HCT116 (cell line): ENCODE measurements around the gene GRK5. TPM values are rescaled to one million over a fixed set of nuclear protein-coding genes. Genes with fewer than 3 reads are reported as not detected.

Experiments
- ATAC-seq: fragments of 200-7000 bp; cut with Tn5 transposase; 2 replicates; pipeline ENCODE4 v1.9.1; 2020; ENCODE audit warnings: mild to moderate bottlenecking, moderate library complexity
- BruUV-seq: library from RNA; stranded (reverse); fragments of 400-500 nt; replicated peaks from 2 replicates; lab custom pipeline; 2021; lab: Mats Ljungman, UMichigan
- CTCF ChIA-PET: fragments of 300-600 bp; sonication (Branson Sonifier 250); formaldehyde crosslinking; loops from one replicate; lab custom pipeline; 2021; ENCODE audit warnings: antibody characterized with exemption; lab: Charles Lee
- POLR2A ChIA-PET: fragments of 300-600, 350-600 bp; sonication (Branson Sonifier 250); formaldehyde crosslinking; loops from one replicate; lab custom pipeline; 2021; ENCODE audit warnings: antibody characterized with exemption; lab: Charles Lee
- RAD21 ChIA-PET, 2 experiments: fragments of 300-600 bp; sonication (Branson Sonifier 250); formaldehyde crosslinking; loops; one replicate each; lab custom pipeline; 2023; ENCODE audit warnings: low total read pairs in 2 of 2; ENCODE audit not compliant: uncharacterized antibody in 2 of 2, unreplicated experiment in 2 of 2, low non-redundant PET in 1 of 2; lab: Charles Lee
- DNase-seq: peaks from one replicate; pipeline ENCODE4 v3.0.0-alpha.2; 2010; ENCODE audit warnings: low read depth, low spot score
- H2AFZ ChIP-seq: fragments of 200-600 bp; shearing (Covaris generic), sonication (generic); 2 replicates; pipeline ENCODE4 v1.6.1; 2017; ENCODE audit warnings: low read depth, mixed run types, mixed read lengths, antibody characterized with exemption, low read length; ENCODE audit not compliant: poor library complexity, severe bottlenecking
- H3K27ac ChIP-seq: 2 replicates; pipeline ENCODE4 v1.5.1; 2012; ENCODE audit warnings: low read depth, low read length
- H3K27me3 ChIP-seq: fragments of 200-600 bp; sonication (generic); 2 replicates; pipeline ENCODE4 v1.6.1; 2016; ENCODE audit warnings: mixed run types, low read length, mixed read lengths; ENCODE audit not compliant: insufficient read depth
- H3K36me3 ChIP-seq, 2 experiments: fragments of 200-500 bp in 1 of 2; fragments of 200-600 bp in 1 of 2; sonication (Bioruptor generic) in 1 of 2; sonication (generic) in 1 of 2; 2 replicates each; pipeline versions ENCODE4 v1.5.1 to v1.6.1; 2014 to 2016; ENCODE audit warnings: low read length in 2 of 2, inconsistent platforms in 1 of 2, mixed read lengths in 1 of 2, mixed run types in 1 of 2; ENCODE audit not compliant: insufficient read depth in 2 of 2, control insufficient read depth in 1 of 2
- H3K4me1 ChIP-seq, 2 experiments: fragments of 200-600 bp in 1 of 2; sonication (generic) in 1 of 2; 2 replicates each; pipeline versions ENCODE4 v1.5.1 to v1.6.1; 2012 to 2017; ENCODE audit warnings: low read length in 2 of 2, inconsistent platforms in 1 of 2, mild to moderate bottlenecking in 1 of 2, mixed read lengths in 1 of 2, mixed run types in 1 of 2, moderate library complexity in 1 of 2; ENCODE audit not compliant: insufficient read depth in 2 of 2, control insufficient read depth in 1 of 2
- H3K4me2 ChIP-seq: fragments of 200-600 bp; sonication (generic); 2 replicates; pipeline ENCODE4 v1.6.1; 2017; ENCODE audit warnings: mixed run types, low read length, mixed read lengths
- H3K4me3 ChIP-seq, 2 experiments: fragments of 200-600 bp in 1 of 2; sonication (generic) in 1 of 2; replicated peaks in 1 of 2; 2 replicates each; pipeline ENCODE4 v1.5.1; 2011 to 2016; ENCODE audit warnings: low read length in 2 of 2, control low read depth in 1 of 2, low read depth in 1 of 2, mild to moderate bottlenecking in 1 of 2, mixed read lengths in 1 of 2, mixed run types in 1 of 2
- H3K79me2 ChIP-seq: fragments of 200-600 bp; sonication (generic); 2 replicates; pipeline ENCODE4 v1.6.1; 2017; ENCODE audit warnings: mild to moderate bottlenecking, mixed run types, low read length, moderate library complexity, mixed read lengths; ENCODE audit not compliant: insufficient read depth
- H3K9ac ChIP-seq: fragments of 200-600 bp; sonication (generic); 2 replicates; pipeline ENCODE4 v1.6.1; 2016; ENCODE audit warnings: low read length, mixed read lengths
- H3K9me2 ChIP-seq: fragments of 200-600 bp; sonication (generic), shearing (Covaris generic); 2 replicates; pipeline ENCODE4 v1.6.1; 2017; ENCODE audit warnings: mixed run types, mild to moderate bottlenecking, moderate library complexity; ENCODE audit not compliant: insufficient read depth
- H3K9me3 ChIP-seq, 2 experiments: fragments of 200-500 bp in 1 of 2; fragments of 200-600 bp in 1 of 2; sonication (Bioruptor generic) in 1 of 2; sonication (generic) in 1 of 2; 2 replicates each; pipeline ENCODE4 v1.6.1; 2014 to 2017; ENCODE audit warnings: low read length in 2 of 2, mixed read lengths in 2 of 2, inconsistent platforms in 1 of 2, low read depth in 1 of 2, mild to moderate bottlenecking in 1 of 2, mixed run types in 1 of 2, moderate library complexity in 1 of 2; ENCODE audit not compliant: control insufficient read depth in 1 of 2, insufficient read depth in 1 of 2
- H4K20me1 ChIP-seq: fragments of 200-600 bp; sonication (generic), shearing (Covaris generic); 2 replicates; pipeline ENCODE4 v1.6.1; 2017; ENCODE audit warnings: mixed run types, mild to moderate bottlenecking, moderate library complexity; ENCODE audit not compliant: insufficient read depth
- CBX3 ChIP-seq: IDR thresholded peaks from 2 replicates; pipeline ENCODE4 v1.6.1; 2012; ENCODE audit warnings: low read depth
- CEBPB ChIP-seq: IDR thresholded peaks from 2 replicates; pipeline ENCODE4 v1.6.1; 2012; ENCODE audit warnings: low read depth
- EGR1 ChIP-seq: IDR thresholded peaks from 2 replicates; pipeline ENCODE4 v1.6.1; 2012; ENCODE audit warnings: low read depth
- ELF1 ChIP-seq: IDR thresholded peaks from 2 replicates; pipeline ENCODE4 v1.6.1; 2012; ENCODE audit warnings: low read depth, borderline replicate concordance
- EZH2 ChIP-seq: fragments of 200-600 bp; sonication (generic); IDR thresholded peaks from 2 replicates; pipeline ENCODE4 v1.6.1; 2017; ENCODE audit warnings: antibody characterized with exemption, mixed run types
- EZH2phosphoT487 ChIP-seq: fragments of 200-600 bp; IDR thresholded peaks from 2 replicates; pipeline ENCODE4 v1.6.1; 2018; ENCODE audit warnings: antibody characterized with exemption, borderline replicate concordance
- JUND ChIP-seq: IDR thresholded peaks from 2 replicates; pipeline ENCODE4 v1.6.1; 2012
- RAD21 ChIP-seq: IDR thresholded peaks from 2 replicates; pipeline ENCODE4 v1.6.1; 2012; ENCODE audit warnings: low read depth, mild to moderate bottlenecking
- SIN3A ChIP-seq: IDR thresholded peaks from 2 replicates; pipeline ENCODE4 v1.6.1; 2012; ENCODE audit warnings: low read depth
- SP1 ChIP-seq: IDR thresholded peaks from 2 replicates; pipeline ENCODE4 v1.6.1; 2012; ENCODE audit warnings: low read depth
- SRF ChIP-seq: IDR thresholded peaks from 2 replicates; pipeline ENCODE4 v1.6.1; 2012; ENCODE audit warnings: low read depth
- TCF7L2 ChIP-seq: IDR thresholded peaks from 2 replicates; pipeline ENCODE4 v1.7.0; 2011; ENCODE audit warnings: borderline replicate concordance, inconsistent platforms; ENCODE audit not compliant: insufficient read depth, insufficient read length; ENCODE audit errors: extremely low read depth
- YY1 ChIP-seq: IDR thresholded peaks from 2 replicates; pipeline ENCODE4 v1.6.1; 2011; ENCODE audit warnings: low read length, low read depth, moderate library complexity, mild to moderate bottlenecking; ENCODE audit not compliant: insufficient replicate concordance; ENCODE audit errors: extremely low read depth
- ZFX ChIP-seq: fragments of 450-650 bp; IDR thresholded peaks from 2 replicates; pipeline ENCODE4 v1.6.1; 2017
- ZNF274 ChIP-seq: fragments of 200-500 bp; sonication (Bioruptor generic); IDR thresholded peaks from 2 replicates; pipeline ENCODE4 v1.6.1; 2014; ENCODE audit warnings: mild to moderate bottlenecking, low read depth, low read length, inconsistent platforms
- intact Hi-C: fragments of 100-400 bp; cut with micrococcal nuclease; formaldehyde crosslinking; loops from 2 replicates; pipeline ENCODE4 v1.10.0; 2022
- total RNA-seq: library from RNA; stranded (reverse); gene quantifications from one replicate; pipeline ENCODE4 v1.2.1, GENCODE V29; 2021; ENCODE audit not compliant: unreplicated experiment
- TF ChIP-seq, protein P1 (sequence below): IDR thresholded peaks from 2 replicates; pipeline ENCODE4 v1.6.1; 2012; ENCODE audit warnings: low read depth
- TF ChIP-seq, protein P2 (sequence below): IDR thresholded peaks from 2 replicates; pipeline ENCODE4 v1.6.1; 2012
- TF ChIP-seq, protein P3 (sequence below): IDR thresholded peaks from 2 replicates; pipeline ENCODE4 v1.6.1; 2011; ENCODE audit warnings: mild to moderate bottlenecking, low read length, moderate library complexity; ENCODE audit not compliant: insufficient replicate concordance; ENCODE audit errors: extremely low read depth
- TF ChIP-seq, protein P4 (sequence below): IDR thresholded peaks from 2 replicates; pipeline ENCODE4 v1.6.1; 2012

The GRK5 gene
- total RNA-seq, 1 experiment from 2014 or later: 7.3 TPM

DNA sequence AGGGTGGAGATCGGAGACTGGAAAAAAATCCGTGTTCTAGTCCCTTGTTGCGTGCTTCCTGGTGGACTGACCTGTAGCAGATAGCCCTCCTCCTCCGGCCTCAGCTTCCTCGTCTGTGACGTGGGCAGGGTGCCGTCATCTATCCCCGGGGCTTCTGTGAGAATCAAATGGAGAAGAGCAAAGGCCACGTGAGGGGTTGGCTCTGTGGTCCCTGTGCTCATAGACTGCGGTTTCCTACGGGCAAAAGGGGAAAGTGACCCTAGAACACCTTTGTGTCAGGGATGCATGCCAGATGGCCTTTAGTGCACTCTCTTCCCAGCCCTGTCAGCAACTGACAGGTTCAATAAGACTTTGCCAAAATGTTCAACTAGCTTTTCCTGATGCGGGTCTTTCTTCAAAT is 33.7 kb downstream of the GRK5 start:
- Histone ChIP-seq H3K9me2 (no peaks in the 10 kb centered on the region), H3K4me1 (peaks cover 6 to 21% of the 10 kb centered on the region in 2 experiments; a peak in 2 of 4 replicates), H4K20me1 (no peaks in the 10 kb centered on the region), H3K9ac (no peak overlapping the region), H2AFZ (no peak overlapping the region), H3K27ac (no peak overlapping the region), H3K9me3 (no peaks in the 10 kb centered on the region), H3K27me3 (no peaks in the 10 kb centered on the region), H3K79me2 (no peaks in the 10 kb centered on the region), H3K36me3 (no peaks in the 10 kb centered on the region), H3K4me3 (no peak overlapping the region), H3K4me2 (no peak overlapping the region)
- POLR2A ChIA-PET: interaction anchor here (3.8 kb wide), 1 partner anchor 13 kb away, joined by 16 read pairs; no protein-coding TSS in a partner anchor
- intact Hi-C loops: no loop called here
- no peak for DNase-seq
- ATAC-seq: no peak
- no TSS peak for BruUV-seq
- RAD21 ChIA-PET: no interaction called here
- CTCF ChIA-PET: interaction anchor here (0.9 kb wide), 1 partner anchor 42 kb away, joined by 3 read pairs; no protein-coding TSS in a partner anchor
- TF ChIP-seq, protein P1, sequence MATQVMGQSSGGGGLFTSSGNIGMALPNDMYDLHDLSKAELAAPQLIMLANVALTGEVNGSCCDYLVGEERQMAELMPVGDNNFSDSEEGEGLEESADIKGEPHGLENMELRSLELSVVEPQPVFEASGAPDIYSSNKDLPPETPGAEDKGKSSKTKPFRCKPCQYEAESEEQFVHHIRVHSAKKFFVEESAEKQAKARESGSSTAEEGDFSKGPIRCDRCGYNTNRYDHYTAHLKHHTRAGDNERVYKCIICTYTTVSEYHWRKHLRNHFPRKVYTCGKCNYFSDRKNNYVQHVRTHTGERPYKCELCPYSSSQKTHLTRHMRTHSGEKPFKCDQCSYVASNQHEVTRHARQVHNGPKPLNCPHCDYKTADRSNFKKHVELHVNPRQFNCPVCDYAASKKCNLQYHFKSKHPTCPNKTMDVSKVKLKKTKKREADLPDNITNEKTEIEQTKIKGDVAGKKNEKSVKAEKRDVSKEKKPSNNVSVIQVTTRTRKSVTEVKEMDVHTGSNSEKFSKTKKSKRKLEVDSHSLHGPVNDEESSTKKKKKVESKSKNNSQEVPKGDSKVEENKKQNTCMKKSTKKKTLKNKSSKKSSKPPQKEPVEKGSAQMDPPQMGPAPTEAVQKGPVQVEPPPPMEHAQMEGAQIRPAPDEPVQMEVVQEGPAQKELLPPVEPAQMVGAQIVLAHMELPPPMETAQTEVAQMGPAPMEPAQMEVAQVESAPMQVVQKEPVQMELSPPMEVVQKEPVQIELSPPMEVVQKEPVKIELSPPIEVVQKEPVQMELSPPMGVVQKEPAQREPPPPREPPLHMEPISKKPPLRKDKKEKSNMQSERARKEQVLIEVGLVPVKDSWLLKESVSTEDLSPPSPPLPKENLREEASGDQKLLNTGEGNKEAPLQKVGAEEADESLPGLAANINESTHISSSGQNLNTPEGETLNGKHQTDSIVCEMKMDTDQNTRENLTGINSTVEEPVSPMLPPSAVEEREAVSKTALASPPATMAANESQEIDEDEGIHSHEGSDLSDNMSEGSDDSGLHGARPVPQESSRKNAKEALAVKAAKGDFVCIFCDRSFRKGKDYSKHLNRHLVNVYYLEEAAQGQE: no peak
- no peak for TF ChIP-seq SP1
- TF ChIP-seq, protein P2, sequence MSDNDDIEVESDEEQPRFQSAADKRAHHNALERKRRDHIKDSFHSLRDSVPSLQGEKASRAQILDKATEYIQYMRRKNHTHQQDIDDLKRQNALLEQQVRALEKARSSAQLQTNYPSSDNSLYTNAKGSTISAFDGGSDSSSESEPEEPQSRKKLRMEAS: no peak
- TF ChIP-seq EZH2: no peak
- TF ChIP-seq CBX3: no peak
- TF ChIP-seq EGR1: no peak
- TF ChIP-seq SIN3A: no peak
- no peak for TF ChIP-seq CEBPB
- no peak for TF ChIP-seq YY1
- TF ChIP-seq ZNF274: no peak
- TF ChIP-seq RAD21: no peak
- no peak for TF ChIP-seq ZFX
- TF ChIP-seq JUND: no peak
- no peak for TF ChIP-seq EZH2phosphoT487
- no peak for TF ChIP-seq SRF
- TF ChIP-seq TCF7L2: no peak
- TF ChIP-seq, protein P3, sequence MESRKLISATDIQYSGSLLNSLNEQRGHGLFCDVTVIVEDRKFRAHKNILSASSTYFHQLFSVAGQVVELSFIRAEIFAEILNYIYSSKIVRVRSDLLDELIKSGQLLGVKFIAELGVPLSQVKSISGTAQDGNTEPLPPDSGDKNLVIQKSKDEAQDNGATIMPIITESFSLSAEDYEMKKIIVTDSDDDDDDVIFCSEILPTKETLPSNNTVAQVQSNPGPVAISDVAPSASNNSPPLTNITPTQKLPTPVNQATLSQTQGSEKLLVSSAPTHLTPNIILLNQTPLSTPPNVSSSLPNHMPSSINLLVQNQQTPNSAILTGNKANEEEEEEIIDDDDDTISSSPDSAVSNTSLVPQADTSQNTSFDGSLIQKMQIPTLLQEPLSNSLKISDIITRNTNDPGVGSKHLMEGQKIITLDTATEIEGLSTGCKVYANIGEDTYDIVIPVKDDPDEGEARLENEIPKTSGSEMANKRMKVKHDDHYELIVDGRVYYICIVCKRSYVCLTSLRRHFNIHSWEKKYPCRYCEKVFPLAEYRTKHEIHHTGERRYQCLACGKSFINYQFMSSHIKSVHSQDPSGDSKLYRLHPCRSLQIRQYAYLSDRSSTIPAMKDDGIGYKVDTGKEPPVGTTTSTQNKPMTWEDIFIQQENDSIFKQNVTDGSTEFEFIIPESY: no peak
- TF ChIP-seq, protein P4, sequence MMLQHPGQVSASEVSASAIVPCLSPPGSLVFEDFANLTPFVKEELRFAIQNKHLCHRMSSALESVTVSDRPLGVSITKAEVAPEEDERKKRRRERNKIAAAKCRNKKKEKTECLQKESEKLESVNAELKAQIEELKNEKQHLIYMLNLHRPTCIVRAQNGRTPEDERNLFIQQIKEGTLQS: no peak
- no peak for TF ChIP-seq ELF1
